ENCODE data around the gene NSG2.
"Not testable (repeated sequence)": the region's sequence is repeated elsewhere in the genome, so short reads cannot be mapped to it uniquely, and the experiment has no call there.

The NSG2 gene

DNA sequence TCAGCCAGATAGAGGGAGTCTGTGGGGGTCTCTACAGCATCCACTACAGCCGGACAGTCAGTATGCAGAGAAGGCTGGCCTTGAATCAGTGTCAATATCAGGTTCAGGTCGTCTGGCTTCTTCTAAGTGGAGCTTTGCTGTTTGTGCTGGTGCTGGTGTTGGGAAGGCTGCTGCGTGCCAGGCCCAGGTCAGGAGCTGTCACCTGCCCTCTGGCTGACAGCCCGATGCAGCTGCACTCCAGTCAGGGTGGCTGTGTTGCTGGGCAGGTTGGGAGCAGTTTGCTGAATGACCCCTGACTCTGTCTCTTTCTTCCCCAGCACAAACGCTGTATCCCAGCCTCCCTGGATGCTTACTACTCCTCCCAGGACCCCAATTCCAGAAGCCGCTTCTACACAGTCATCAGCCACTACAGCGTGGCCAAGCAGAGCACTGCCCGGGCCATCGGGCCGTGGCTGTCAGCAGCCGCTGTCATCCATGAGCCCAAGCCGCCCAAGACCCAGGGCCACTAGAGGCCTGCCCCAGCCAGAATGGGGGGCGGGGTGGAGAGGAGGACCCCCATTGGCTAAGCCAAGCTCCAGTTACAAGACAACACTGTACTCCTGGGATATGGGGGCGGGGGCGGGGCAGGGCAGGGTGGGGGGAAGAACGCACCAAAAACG, 61.6 kb downstream of the NSG2 start:
- no peak for DNase-seq

DNA sequence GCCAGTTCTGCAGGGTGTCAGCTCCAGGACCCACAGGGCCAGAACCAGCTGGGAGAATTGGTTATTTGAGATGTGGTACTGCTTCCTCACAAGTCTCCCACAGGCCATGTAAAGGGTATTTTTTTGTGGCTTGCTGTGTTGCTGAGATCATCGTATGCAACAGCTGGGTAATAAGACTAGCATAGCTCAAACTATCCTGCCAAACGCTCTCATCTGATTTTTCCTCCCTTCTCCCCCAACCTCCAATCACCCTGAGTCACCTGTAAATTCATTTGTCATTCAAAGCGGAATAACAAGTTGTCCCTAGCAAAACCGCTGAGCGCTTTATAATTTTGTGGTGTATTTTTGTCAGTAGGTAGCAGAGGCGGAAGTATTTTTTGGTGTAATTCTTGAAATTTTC, 63.2 kb downstream of the NSG2 start:
- DNase-seq, result no peak

- DNase-seq, result no peak
Measured at GRCh38 chr5:174109698-174110260, 64.3 kb downstream of the NSG2 start.

- no peak for DNase-seq
Measured at GRCh38 chr5:174110310-174110709, 64.8 kb downstream of the NSG2 start.

GRCh38 chr5:174111287-174111973, 65.9 kb downstream of the NSG2 start:
- no peak for DNase-seq

DNA sequence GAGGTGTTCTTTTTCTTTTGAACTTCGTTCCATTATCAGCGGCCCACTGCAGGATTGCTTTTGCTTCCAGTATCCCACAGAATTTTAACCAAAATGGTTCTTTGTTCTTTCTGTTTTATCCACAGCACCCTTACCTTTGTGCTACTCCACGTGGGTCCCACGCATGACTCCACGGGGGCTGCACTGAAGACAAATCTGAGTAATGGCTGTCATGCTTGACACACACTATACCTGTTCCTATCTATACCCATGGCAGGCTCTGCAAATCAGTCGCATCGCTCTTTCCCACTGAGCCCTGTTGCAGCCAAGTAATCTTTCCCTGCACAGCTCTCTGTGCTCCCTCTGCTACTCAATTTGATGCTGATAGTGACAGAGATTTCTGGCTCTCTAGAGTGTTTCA, 69.7 kb downstream of the NSG2 start:
- DNase-seq, result no peak

DNA sequence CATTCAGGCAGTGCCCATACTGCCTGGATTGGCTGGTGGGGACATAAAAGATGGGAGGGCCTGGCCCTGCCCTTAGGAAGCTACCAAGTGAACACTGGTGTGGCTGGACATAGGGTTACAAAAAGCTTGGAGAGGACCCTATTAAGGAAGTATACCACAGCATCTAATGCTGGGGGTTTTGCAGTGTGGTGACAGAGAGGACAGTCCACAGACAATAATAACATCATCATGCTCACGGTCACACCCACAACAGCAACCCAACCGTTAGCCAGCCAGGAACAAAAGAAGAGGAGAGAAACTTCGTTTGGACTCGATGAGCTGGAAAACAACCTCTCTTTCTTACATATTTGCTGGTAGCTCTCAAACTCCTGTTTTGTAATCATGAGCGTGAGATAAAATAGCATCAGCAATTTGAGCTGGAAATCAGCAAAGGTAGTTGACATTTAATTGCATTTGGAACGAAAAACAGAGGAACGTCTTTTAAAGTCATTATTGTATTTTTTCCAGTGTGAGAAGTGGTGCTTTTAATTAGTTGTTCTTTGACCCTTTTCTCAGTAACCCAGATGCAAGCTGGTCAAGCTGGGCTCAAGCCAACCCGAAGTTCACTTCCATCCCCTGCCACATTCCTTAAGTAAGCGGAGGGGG, 73.4 kb downstream of the NSG2 start:
- DNase-seq, result no peak

DNA sequence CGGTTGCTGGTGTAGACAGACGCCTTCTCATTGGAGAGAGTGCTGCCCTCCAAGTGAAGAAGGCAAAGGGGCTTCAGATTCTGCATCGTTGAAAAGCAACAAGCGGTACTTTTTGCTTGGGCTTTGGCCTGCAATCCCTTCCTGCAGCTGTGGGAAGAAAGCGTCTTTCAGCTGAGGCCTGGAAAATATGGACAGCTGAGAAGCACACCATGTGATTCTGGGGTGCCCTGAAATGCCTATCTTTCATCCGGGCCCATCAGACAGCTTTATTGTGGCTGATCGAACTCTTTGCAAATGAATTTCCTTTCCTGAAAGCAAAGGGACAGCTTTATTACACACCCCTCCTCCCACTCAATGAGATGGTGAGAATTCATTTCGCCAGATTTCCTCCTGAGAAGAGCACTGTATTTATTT, 74.0 kb downstream of the NSG2 start:
- no peak for DNase-seq

DNA sequence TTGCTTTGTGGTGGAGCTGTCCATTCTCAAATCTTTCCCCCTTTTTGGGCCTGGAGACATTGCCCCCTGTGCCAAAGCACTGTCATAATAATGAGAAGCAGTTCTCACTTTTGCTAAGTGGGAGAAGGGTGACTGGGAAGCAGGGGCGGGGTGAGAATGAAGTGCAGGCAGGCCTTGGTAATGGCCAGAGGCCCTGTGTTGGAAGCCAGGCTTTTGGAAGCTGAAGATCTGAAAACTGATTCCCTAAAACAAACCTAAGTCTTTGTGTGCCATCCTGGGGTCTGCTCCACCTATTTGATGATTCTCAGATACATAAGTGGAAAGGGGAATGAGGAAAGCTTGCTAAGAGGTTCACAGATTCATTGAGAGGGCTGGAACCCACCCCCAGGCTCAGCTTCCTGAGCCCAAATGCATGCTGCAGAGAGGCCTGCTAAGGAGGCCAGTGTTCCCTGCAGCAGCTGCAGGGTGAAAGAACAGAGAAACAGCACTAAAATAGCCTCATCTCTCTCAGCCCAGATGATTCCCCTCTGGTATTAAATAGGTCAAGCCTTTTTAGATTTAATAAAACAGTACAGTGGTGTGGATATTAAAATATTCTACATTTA, 75.0 kb downstream of the NSG2 start:
- DNase-seq, result no peak

- DNase-seq, result no peak
Measured at GRCh38 chr5:174134545-174134944, 89.0 kb downstream of the NSG2 start.

DNA sequence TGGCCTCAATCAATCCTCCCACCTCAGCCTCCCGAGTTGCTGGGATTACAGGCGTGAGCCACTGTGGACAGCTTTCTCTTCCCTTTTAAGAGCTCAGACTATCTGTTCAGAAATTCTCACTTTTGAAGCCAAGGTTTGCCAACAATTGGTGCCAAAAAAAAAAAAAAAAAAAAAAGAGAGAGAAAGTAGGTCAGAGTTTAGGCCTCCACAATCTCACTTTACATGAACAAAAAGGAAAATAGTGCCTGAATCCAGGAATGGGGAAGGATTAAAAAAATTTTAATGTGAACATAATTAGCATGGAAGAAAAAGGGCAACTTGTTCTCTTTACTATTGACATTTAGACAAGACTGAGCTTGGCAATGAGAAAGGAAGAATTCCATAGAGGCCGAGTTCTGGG, 94.1 kb downstream of the NSG2 start:
- DNase-seq, result no peak

DNA sequence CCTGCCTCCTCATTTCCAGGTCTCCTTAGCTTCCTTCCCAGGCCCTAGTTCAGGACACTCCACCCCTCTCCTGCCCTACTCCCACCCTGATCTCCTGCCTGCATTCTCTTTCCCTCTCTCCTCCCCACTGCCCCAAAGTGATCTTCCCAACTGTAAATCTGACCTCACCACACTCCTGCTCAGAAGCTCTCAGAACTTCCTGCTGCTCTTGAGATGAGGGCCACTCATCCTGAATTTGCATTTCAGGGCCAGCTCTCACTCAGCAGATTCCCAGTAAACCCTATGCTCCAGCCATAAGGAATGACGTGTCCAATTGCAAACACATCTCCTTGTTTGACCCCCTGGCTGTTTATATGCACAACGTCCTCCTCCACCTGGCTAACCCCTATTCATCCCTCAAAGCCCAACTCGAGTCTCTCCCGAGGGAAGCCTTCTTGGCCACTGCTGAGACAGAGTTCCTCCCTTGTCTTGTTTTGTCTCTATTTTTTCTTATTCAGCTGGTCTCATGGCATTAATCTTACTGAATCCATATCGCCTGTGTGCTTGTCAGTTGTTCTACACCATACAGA, 95.0 kb downstream of the NSG2 start:
- DNase-seq, result no peak

DNA sequence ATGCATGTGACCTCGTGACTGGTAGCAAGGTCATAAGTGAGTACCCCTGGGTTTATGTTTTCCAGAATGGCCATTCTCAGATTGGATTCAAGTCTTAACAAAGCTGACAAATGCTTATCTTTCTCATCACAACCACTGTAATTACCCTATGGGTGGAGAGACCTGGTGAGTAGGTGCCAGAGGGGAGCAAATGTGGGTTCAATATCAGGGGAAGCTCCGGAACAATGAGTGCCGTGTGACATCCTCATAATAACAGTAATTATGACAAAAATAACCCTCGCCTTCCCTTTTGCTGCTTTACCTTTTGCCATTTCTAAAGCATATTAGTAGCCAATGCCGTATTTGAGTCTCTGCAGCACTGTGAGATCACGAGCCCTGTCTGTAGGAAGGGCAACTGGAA, 95.9 kb downstream of the NSG2 start:
- DNase-seq, result no peak

- DNase-seq, result no peak
Measured at GRCh38 chr5:174145091-174145490, 99.6 kb downstream of the NSG2 start.

GRCh38 chr5:174145821-174146220, 100.3 kb downstream of the NSG2 start:
- no peak for DNase-seq

GRCh38 chr5:174146556-174146955, 101.0 kb downstream of the NSG2 start:
- DNase-seq, result no peak

DNA sequence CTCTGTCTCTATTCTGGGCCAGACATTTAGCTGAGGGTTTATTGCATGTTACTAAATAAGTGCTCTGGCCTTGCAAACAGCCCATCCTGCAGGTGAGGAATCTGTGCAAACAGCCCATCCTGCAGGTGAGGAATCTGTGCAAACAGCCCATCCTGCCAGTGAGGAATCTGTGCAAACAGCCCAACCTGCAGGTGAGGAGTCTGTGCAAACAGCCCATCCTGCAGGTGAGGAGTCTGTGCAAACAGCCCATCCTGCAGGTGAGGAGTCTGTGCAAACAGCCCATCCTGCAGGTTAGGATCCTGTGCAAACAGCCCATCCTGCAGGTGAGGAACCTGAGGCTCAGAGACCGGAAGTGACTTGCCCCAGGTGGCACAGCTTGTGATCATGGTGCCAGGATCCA, 101.5 kb downstream of the NSG2 start:
- not testable (repeated sequence) for DNase-seq

DNA sequence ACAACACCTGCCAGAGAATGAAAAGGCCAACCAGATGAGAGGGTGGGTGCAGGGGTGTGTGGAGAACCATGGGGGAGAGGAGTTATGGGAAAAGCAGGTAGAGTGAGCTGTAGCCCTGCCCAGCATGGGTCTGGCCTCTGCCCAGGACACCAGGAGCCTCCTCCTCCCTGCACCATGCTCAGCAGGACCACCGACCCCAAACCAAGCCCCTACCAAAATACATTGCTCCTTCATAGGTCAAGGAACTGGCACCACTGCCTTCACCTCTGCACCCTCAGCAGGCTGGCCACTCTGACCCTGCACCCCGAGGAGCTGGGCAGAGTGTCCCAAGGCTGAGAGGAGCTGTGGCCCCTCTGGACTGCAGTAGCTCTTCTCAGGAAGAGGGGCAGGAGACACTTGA, 102.0 kb downstream of the NSG2 start:
- no peak for DNase-seq

DNA sequence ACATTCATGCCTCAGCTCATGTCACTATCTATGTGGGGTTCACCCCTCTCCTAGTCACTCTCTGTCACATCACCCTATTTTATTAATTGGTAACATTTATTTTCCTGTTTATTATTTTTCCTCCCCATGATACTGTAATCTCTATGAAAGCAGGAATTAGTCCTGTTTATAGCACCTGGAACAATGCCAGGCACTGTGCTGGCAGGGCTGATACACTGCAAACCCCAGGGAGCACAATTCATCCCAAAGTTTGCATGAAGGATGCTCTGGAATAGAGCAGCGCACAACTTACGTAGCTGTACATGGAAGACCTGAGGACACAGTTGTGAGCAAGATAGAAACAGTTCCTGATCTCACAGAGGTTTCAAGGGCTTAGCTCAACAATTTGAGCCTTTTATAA, 103.2 kb downstream of the NSG2 start:
- no peak for DNase-seq

DNA sequence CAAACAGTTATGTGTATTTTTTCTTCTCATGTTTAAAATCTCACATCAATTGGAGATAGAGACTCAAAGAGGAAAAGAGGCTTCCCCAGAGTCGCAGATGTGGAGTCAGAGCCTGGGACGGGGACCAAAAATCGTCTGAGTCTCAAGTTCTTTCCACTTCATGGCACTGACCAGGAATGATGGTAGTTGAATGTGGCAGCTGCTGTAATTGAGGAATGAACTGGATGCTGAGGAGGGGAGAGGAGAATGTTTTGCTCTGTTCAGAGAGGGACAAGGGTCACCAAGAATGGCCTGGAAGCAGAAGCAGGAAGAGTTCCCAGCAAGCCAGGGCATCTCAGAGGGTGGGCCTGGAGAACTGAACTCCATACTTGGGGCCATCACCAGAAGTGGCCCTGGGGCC, 103.9 kb downstream of the NSG2 start:
- no peak for DNase-seq

DNA sequence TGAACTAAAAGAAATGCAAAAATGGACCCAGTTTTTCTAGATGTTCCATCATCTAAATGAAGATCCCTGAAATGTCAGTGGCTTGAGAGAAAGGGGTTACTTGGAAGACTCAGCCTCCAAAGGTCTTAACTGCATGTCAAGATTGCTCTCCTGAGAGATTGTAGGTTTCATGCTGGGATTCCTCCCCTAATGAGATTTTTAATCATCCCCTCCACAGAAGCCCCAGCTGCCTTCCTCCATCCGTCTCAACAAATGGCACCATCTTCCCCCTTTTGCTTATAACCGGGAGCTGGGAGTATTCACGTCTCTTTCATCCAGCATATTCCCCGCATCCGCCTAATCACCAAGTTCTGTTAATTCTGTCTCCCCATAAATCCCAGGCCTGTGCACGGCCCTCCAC, 104.5 kb downstream of the NSG2 start:
- DNase-seq, result no peak

- no peak for DNase-seq
Measured at GRCh38 chr5:174151599-174152181, 106.2 kb downstream of the NSG2 start.

DNA sequence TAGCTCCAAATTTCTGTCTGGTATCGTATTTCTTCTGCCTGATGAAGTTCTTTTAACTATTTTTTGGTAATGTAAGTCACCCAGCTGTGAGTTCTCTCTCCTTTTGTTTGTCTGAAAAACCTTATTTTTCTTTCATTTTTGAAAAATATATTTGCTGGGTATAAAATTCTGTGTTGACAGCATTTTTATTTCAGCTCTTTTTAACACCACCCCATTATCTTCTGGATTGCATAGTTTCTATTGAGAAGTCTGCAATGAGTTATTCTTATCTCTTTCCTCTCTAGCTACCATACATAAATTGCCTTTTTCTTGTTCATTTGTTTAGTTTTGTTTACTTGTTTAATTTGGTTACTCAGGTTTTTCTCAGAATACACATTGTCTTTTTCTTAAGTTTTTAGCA, 109.1 kb downstream of the NSG2 start:
- DNase-seq, result no peak

All from CD4-positive, alpha-beta T cell treated with Interleukin-15 for 1 hour (primary cell).